ENCODE measurements around the gene GPR4.

The GPR4 gene

GRCh38 chr19:45556835-45557234 lies 45.2 kb downstream of the GPR4 start:
- DNase-seq (ENCODE audit: low read depth in 2 of 3, low spot score in 1 of 3): no peak

- DNase-seq (ENCODE audit: low read depth in 2 of 3, low spot score in 1 of 3): no peak
Measured at GRCh38 chr19:45554481-45554880, 47.5 kb downstream of the GPR4 start.

GRCh38 chr19:45553464-45553863 lies 48.5 kb downstream of the GPR4 start:
- DNase-seq (ENCODE audit: low read depth in 2 of 3, low spot score in 1 of 3): no peak

GRCh38 chr19:45547965-45548609 lies 53.9 kb downstream of the GPR4 start:
- no peak for DNase-seq (ENCODE audit: low read depth in 2 of 3, low spot score in 1 of 3)

- no peak for DNase-seq (ENCODE audit: low read depth in 2 of 3, low spot score in 1 of 3)
Measured at GRCh38 chr19:45547211-45547770, 54.7 kb downstream of the GPR4 start.

- DNase-seq (ENCODE audit: low read depth in 2 of 3, low spot score in 1 of 3): no peak
Measured at GRCh38 chr19:45542234-45542668, 59.8 kb downstream of the GPR4 start.

All from stimulated activated CD4-positive, alpha-beta T cell treated with anti-CD3 and anti-CD28 coated beads, Interleukin-12 subunit alpha, Interleukin-12 subunit beta, amount 100 ng/mL, for 48 hours (primary cell).